KG1 (cell line): ENCODE measurements around the gene NOL4L.
"Not testable (repeated sequence)": the region's sequence is repeated elsewhere in the genome, so short reads cannot be mapped to it uniquely, and the experiment has no call there.

ENCODE experiments used
- DNase-seq: peaks from one replicate; lab custom pipeline; 2025; lab: John Stamatoyannopoulos, UW

Gene NOL4L

GRCh38 chr20:32470025-32470861 lies 114.9 kb downstream of the NOL4L start:
- DNase-seq, result peak; percentile 43

GRCh38 chr20:32468860-32469259 lies 116.3 kb downstream of the NOL4L start:
- no peak for DNase-seq

- no peak for DNase-seq
These were observed 116.9 kb downstream of the NOL4L start for GRCh38 chr20:32468313-32468640.

- DNase-seq, result no peak
These were observed 117.4 kb downstream of the NOL4L start for GRCh38 chr20:32467506-32468312.

GRCh38 chr20:32466739-32467505 lies 118.2 kb downstream of the NOL4L start:
- no peak for DNase-seq

- not testable (repeated sequence) for DNase-seq
These were observed 119.0 kb downstream of the NOL4L start for GRCh38 chr20:32465901-32466675.

- DNase-seq, result no peak
These were observed 119.8 kb downstream of the NOL4L start for GRCh38 chr20:32465092-32465900.

- DNase-seq, result no peak
These were observed 120.6 kb downstream of the NOL4L start for GRCh38 chr20:32464401-32465091.

GRCh38 chr20:32463642-32464400 lies 121.3 kb downstream of the NOL4L start:
- DNase-seq, result no peak

GRCh38 chr20:32462900-32463641 lies 122.1 kb downstream of the NOL4L start:
- DNase-seq, result no peak

GRCh38 chr20:32461836-32462600 lies 123.1 kb downstream of the NOL4L start:
- DNase-seq, result no peak

- no peak for DNase-seq
These were observed 124.3 kb downstream of the NOL4L start for GRCh38 chr20:32460683-32461320.

GRCh38 chr20:32460231-32460630 lies 124.9 kb downstream of the NOL4L start:
- no peak for DNase-seq

GRCh38 chr20:32458837-32459220 lies 126.3 kb downstream of the NOL4L start:
- DNase-seq, result no peak

GRCh38 chr20:32458061-32458836 lies 126.9 kb downstream of the NOL4L start:
- no peak for DNase-seq

GRCh38 chr20:32457479-32457986 lies 127.6 kb downstream of the NOL4L start:
- DNase-seq, result no peak
